GM13977 (cell line): Measurements from ENCODE around the gene MED16.
"Not testable (repeated sequence)": the region's sequence is repeated elsewhere in the genome, so short reads cannot be mapped to it uniquely, and the experiment has no call there.

ENCODE experiments used
- DNase-seq: peaks from one replicate; pipeline ENCODE4 v3.0.0; 2012; ENCODE audit warnings: low spot score
- CTCF ChIP-seq: IDR thresholded peaks from 2 replicates; pipeline ENCODE4 v1.5.1; 2012; ENCODE audit warnings: mild to moderate bottlenecking, control low read depth; ENCODE audit not compliant: insufficient read depth; ENCODE audit errors: extremely low read depth, missing control alignments
- in situ Hi-C: fragments of 300-500 bp; cut with MboI; formaldehyde crosslinking; loops from one replicate; pipeline ENCODE4 v1.12.0; 2022; ENCODE audit warnings: low sequenced_read_pairs, low pct_unique_long_range_greater_than_20kb, mixed read lengths, inconsistent platforms; ENCODE audit not compliant: unreplicated experiment

Gene MED16

GRCh38 chr19:896999-897398 lies 4.0 kb upstream of the MED16 start:
- in situ Hi-C loops = no loop called here
- no peak for DNase-seq
- no peak for TF ChIP-seq CTCF

DNA sequence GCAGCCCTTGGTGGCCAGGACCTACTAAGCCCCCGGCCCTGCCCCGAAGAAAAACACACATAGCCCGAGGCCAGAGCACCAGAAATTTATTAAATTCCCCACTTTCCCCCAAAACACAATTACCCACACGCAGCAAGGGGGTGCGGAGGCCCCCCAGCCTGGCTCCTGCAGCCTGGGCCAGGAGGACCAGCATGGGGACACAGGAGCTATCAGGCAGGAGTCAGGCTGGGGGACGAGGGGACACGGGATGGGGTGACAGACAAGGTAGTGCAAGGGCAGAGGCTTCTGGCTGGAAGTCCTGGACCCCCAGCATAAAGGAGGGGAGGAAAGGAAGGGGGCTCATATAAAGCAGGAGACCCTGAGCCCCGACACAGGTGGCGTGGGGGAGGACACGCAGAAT lies 3.4 kb upstream of the MED16 start:
- no peak for TF ChIP-seq CTCF
- in situ Hi-C loops = no loop called here
- DNase-seq = no peak

GRCh38 chr19:892243-892893 lies 619 bp downstream of the MED16 start:
- no peak for TF ChIP-seq CTCF
- in situ Hi-C loops = no loop called here
- DNase-seq = peak; percentile 79

- in situ Hi-C loops, DNase-seq: not testable (repeated sequence)
These were observed 1.4 kb downstream of the MED16 start for GRCh38 chr19:891421-892200.

- no peak for TF ChIP-seq CTCF
- in situ Hi-C loops = no loop called here
These were observed 2.2 kb downstream of the MED16 start for GRCh38 chr19:890831-891230.

GRCh38 chr19:889662-890295 lies 3.2 kb downstream of the MED16 start:
- TF ChIP-seq CTCF = no peak
- in situ Hi-C loops = no loop called here
- DNase-seq = no peak

More at GRCh38 chr19:890831-891230, 2.2 kb downstream of the MED16 start:
- no peak for DNase-seq
